ENCODE measurements around the gene CARMIL1.

GRCh38 chr6:25411316-25411950 lies 132.3 kb downstream of the CARMIL1 start:
- TF ChIP-seq CTCF (IDR thresholded peaks at IDR 0.05 in 2 of 3, conservative IDR thresholded peaks at IDR 0.05 in 1 of 3; ENCODE audit: control insufficient read depth in 2 of 3, extremely low read depth in 1 of 3, insufficient read depth in 1 of 3, low read depth in 3 of 3, low read length in 3 of 3) (no peak), MXI1 (IDR thresholded peaks at IDR 0.05; ENCODE audit: low read depth, low read length) (no peak), NFYA (IDR thresholded peaks at IDR 0.05; ENCODE audit: borderline replicate concordance, low read depth, low read length) (no peak), ZNF24 (IDR thresholded peaks at IDR 0.05) (no peak), BRCA1 (IDR thresholded peaks at IDR 0.05; ENCODE audit: low read depth, low read length) (no peak), POLR2AphosphoS5 (IDR thresholded peaks at IDR 0.05; ENCODE audit: low read length) (no peak), IRF3 (IDR thresholded peaks at IDR 0.05) (no peak), NKRF (conservative IDR thresholded peaks at IDR 0.05) (no peak), LARP7 (IDR thresholded peaks at IDR 0.05) (no peak)
